NCI-H226 (cell line): ENCODE results near the gene SLC9A3.

ENCODE experiments used
- DNase-seq: peaks from one replicate; pipeline ENCODE4 v3.0.0-alpha.2; 2015

Gene SLC9A3

DNA sequence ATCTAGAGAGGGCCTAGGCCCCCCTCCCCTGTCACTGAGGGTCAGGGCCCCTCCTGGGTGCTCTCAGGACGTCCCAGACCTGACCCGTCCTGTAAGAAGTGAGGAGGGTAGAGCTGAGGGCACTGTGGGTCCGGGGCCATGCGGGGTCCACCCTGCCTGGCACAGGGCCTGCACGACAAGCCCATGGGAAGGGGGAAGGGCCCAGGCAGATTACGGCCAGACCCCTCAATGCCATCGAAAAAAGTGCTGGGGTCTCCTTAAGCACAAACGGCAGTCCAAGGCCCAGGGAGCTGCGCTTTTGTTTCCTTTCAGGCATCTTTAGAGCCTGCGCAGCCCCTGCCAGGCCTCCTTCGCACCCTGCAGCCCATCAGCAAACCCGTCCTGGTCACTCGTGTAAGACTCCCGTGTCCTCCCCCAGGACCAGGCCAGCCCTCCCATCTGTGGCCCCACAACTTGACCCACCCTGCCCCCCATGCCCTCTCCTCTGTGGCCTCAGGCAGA is 85.7 kb downstream of the SLC9A3 start:
- DNase-seq, result no peak

- DNase-seq, result no peak
Observed at GRCh38 chr5:437281-437771, 86.9 kb downstream of the SLC9A3 start.

- no peak for DNase-seq
Observed at GRCh38 chr5:436641-436975, 87.6 kb downstream of the SLC9A3 start.

- no peak for DNase-seq
Observed at GRCh38 chr5:435961-436640, 88.1 kb downstream of the SLC9A3 start.

- DNase-seq, result no peak
Observed at GRCh38 chr5:435156-435790, 89.0 kb downstream of the SLC9A3 start.

- no peak for DNase-seq
Observed at GRCh38 chr5:434443-435146, 89.7 kb downstream of the SLC9A3 start.

- DNase-seq, result no peak
Observed at GRCh38 chr5:433836-434235, 90.4 kb downstream of the SLC9A3 start.

DNA sequence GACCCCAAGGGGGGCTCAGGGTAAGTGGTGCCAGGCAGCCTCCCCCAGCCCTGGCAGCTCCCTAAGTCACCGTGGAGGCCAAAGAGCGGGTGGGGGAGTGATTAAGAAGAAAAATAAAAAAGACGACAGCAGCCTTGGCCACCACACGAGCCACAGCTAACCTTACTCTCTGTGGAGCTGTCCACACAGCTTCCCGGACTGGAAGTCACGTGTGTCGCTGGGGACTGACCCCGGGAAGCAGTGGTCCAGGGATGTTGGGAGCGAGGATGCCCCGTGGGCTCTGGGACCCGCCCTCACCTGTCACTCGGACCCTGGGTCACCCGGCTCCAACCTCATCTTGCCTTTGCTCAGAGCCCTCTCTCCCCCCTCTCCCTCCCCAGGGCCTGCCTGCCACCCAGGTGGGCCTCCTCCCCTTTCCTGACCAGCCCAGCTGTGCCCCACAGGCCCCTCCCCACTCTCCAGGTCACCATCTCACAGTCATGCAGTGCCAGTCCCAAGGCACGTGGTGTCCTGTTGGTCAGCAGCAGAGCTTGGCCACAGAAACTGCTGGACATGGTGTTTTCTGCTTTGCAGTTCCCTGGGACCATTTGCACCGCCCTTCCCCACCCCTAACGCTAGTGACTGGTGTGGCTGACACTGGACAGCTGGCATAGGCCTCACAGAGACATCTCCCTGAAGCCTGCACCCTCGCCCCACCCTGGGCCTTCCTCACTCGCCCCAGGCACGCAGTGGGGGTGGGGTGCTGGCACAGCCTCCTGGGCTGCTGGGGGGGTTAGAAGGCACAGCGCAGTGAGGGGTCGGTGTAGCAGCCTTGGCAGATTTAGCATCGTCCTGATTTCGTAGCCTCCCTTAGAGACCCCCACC is 91.1 kb downstream of the SLC9A3 start:
- DNase-seq, result no peak

- no peak for DNase-seq
Observed at GRCh38 chr5:432201-432927, 91.9 kb downstream of the SLC9A3 start.

- DNase-seq, result no peak
Observed at GRCh38 chr5:431711-432050, 92.6 kb downstream of the SLC9A3 start.

DNA sequence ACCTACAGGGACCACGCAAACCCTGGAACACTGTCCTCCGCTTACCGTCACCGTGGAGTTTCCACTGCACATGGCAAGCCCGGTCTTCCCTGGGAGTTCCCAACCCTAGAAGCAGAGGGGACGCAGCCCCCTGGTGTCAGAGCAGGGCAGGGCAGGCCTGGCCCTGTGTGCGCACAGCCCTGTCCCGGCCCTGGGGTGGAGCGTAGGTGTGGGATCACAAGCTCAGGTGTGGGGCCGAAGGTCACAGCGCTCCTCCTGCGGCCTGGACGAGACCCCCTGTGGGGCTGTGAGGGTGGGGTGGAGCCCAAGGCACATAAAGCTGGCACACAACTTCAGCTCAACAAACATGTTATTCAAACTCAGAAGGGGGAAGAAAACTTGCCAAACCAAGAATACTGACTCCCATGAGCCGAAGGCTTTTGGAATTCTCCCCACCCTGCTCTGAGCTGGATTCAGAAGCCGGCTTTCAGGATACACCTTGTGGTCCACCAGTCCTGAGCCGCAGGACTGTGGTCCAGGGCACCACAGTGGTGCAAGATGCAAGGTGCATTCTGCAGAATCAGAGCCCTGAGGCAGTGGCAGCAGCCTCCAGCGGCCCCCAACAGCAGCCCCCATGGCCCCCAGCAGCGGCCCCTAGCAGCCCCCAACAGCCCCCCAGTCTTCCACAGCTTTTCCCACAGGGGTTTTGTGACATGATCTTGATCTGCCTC is 93.1 kb downstream of the SLC9A3 start:
- no peak for DNase-seq

DNA sequence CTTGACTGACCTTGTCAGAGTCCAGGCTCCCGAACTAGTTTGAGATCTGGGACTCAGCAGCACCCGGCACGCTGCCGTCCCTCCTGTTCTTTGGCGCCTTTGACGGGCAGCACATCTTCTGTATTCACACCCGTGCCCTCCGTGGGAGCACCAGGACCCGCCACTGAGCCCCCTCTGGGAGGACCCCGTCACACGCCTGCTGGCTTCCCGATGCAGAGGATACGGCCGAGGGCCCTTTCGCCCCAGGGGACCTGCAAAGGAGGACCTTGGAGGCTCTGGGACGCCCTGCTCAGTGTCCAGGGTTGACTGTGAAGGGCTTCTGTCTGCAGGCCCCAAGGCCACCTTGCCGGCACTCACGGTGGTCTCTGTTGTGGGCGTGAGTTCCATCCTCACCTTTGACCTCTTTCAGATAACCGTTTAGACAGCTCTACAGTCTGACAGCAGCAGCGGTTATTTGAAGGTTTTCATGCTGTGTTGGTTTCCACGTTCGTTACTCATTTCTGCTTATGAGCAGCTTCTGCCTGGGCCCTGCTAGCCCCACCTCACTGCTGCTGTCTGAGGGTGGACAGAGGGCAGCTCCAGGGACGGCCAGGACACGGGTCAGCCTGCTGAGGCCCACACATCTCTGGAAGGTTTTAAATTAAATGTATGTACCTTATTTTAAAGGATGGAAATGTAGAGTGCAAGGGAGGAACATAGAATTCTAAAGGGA is 93.9 kb downstream of the SLC9A3 start:
- no peak for DNase-seq

DNA sequence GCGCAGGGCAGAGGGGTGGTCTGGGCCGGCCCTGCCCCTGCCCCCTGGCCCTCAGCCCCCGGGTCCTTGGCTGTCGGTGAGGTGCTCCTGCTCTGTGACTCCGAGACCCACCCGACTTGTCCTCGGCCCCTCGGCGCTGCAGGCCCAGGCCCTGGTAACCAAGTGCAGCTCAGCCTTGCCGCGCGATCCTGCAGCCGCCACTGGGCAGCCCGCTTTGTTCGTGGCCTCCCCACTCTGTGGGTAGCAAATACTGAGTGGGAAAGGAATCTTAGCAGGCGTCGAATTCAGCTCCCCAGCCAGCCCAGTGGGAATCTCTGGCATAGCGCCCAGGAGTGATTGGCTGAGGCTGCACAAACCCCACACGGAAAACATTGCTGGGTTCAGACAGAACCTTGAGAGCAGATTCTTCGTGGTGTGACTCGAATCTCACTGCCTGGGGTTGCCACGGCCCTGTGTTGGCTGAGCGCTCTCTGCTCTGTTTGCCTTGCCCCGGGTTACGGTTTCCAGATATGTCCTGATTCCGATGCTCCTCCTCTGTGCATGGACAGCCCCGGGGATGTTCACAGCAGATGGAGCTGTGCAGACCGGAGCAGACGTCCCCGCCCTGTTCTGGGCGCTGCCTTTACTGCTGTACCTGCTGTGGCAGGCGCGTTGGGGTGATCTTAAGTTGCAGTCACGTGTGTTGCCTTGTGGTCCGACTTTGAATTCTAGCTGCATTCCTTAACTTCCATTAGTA is 94.6 kb downstream of the SLC9A3 start:
- DNase-seq, result no peak

- DNase-seq, result no peak
Observed at GRCh38 chr5:428754-429452, 95.3 kb downstream of the SLC9A3 start.

DNA sequence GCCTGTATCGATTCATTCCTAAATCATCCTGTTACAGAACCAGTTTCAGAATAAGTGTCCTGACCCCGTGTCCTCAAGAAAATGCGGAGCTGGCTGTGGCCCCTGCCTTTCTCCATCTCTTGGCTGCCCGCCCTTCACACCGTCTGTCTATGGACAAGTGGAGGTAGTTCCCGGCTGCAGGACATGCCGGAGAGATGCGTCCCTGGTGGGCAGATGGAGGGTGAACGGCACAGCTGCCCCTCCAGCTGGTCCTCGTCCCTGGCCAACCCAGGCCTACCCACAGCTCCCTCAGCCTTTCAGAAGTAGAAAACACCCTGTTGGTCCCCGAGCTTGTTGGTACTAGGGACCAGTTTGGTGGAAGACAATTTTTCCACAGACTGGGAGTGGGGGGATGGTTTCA is 96.0 kb downstream of the SLC9A3 start:
- no peak for DNase-seq

DNA sequence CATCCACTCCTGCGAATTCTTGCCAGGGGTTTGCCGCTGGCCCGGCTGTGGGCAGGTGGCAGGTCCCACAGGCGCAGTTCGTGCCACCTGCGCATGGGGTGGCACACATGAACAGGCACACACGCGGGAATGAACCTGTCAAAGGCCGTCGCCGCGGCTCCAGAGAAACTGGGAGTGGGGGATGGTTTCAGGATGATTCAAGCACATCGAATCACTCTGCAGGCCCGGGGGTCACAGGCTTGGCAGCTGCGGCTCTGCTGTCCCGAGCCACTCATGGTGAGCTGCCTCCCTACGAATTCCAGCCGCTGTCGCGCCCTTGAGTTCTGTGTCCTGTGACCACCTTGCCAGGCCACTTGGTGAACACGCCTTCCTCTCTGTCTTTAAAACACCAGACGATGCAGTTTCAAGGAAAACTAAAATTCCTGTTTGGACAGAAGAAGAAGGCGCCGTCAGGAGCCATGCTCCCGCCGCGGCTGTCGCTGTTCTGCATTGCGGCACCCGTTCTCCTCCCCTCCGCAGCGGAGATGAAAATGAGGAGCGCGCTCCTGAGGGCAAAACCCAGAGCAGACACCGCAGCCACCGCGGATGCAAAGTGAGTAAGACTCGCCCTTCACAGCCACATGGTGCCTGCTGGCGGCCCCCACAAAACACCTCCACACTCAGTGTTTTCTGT is 96.7 kb downstream of the SLC9A3 start:
- no peak for DNase-seq

- no peak for DNase-seq
Observed at GRCh38 chr5:426392-426976, 97.8 kb downstream of the SLC9A3 start.

DNA sequence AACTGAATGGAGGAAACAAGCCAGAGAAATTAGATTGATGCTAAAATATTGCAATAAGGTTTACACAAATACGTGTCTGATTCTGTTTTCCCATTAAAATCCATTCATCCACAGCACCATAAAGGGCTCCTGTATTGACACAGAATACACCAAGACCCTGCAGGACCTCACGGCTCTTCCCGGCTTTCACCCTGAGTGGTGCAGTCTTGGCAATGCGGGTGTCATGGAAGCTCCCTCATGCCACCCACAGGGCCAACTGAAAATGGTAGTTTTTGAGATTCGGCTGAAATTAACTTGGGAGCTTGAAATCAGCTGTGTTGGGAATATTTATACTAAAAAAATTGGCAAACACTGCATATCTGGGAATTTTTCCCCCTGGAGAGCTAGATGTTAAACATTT is 98.5 kb downstream of the SLC9A3 start:
- no peak for DNase-seq
